GM06990 (cell line): ENCODE data around the gene HNRNPA3.
"Not testable (repeated sequence)": the region's sequence is repeated elsewhere in the genome, so short reads cannot be mapped to it uniquely, and the experiment has no call there.

ENCODE experiments used
- DNase-seq: peaks from one replicate; pipeline ENCODE4 v3.0.0-alpha.2; 2011; ENCODE audit not compliant: insufficient read length; ENCODE audit errors: extremely low read depth
- H3K27me3 ChIP-seq: replicated peaks from 2 replicates; pipeline ENCODE4 v1.6.0; 2011; ENCODE audit warnings: low read length; ENCODE audit not compliant: control insufficient read depth, insufficient read depth
- H3K36me3 ChIP-seq: 2 replicates; pipeline ENCODE4 v1.5.1; 2011; ENCODE audit warnings: low read length; ENCODE audit not compliant: control insufficient read depth, insufficient read depth
- H3K4me3 ChIP-seq: replicated peaks from 2 replicates; pipeline ENCODE4 v1.5.1; 2011; ENCODE audit warnings: low read depth, mild to moderate bottlenecking, control low read depth, low read length
- CTCF ChIP-seq: IDR thresholded peaks from 2 replicates; pipeline ENCODE4 v1.5.1; 2011; ENCODE audit warnings: low read length, control low read depth, mild to moderate bottlenecking, inconsistent platforms; ENCODE audit not compliant: insufficient read depth, poor library complexity, severe bottlenecking

HNRNPA3 gene

GRCh38 chr2:177246000-177246399 lies 33.4 kb downstream of the HNRNPA3 start:
- Histone ChIP-seq H3K4me3 (no peak overlapping the region), H3K27me3 (no peaks in the 10 kb centered on the region), H3K36me3 (no peaks in the 10 kb centered on the region)
- TF ChIP-seq CTCF: no peak
- DNase-seq: no peak

- not testable (repeated sequence) for H3K27me3 ChIP-seq, H3K4me3 ChIP-seq, DNase-seq, H3K36me3 ChIP-seq
Observed at GRCh38 chr2:177246523-177247030, 34.0 kb downstream of the HNRNPA3 start.

- Histone ChIP-seq H3K4me3 (no peak overlapping the region), H3K36me3 (peaks cover under 1% of the 10 kb centered on the region), H3K27me3 (no peaks in the 10 kb centered on the region)
- no peak for DNase-seq
- TF ChIP-seq CTCF: no peak
Observed at GRCh38 chr2:177247693-177248262, 35.2 kb downstream of the HNRNPA3 start.

DNA sequence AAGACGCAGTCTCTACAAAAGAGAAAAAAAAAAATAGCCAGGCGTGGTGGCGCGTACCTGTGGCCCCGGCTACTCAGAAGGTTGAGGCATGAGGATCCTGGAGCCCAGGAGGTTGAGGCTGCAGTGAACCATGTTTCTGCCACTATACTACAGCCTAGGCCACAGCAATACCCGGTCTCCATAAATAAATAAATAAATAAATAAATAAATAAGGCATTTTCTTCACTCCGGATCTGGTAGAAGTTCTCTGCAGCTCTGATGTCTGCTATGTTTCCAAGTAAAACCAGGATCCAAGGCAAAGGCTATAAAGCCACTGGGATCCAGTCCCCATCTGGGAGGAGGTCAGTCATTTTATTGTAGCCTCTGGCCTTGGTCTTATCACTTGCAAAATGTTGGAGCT lies 36.4 kb downstream of the HNRNPA3 start:
- Histone ChIP-seq H3K27me3 (no peaks in the 10 kb centered on the region), H3K4me3 (no peak overlapping the region), H3K36me3 (peaks cover 2% of the 10 kb centered on the region)
- no peak for DNase-seq
- no peak for TF ChIP-seq CTCF

DNA sequence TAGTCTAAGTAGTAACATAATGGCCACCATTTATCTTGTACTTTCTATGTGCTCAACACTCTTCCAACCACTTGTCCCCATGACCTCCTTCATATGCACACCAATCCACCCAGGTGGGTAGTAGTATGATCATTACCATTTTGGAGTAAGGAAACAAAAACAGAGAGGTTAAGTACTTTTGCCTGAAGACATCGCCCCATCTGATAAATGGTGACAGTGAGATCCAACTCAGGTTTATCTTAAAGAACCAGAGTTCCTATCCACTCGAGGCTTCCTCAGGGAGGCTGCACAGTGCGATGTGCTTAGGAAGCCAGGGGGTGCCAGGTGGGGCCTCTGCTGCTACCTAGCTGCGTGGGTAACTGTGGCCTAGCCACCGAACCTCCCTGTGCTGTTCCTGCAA lies 37.9 kb downstream of the HNRNPA3 start:
- TF ChIP-seq CTCF: no peak
- DNase-seq: no peak
- H3K27me3 ChIP-seq: no peaks in the 10 kb centered on the region
- peaks cover 2% of the 10 kb centered on the region for H3K36me3 ChIP-seq
- H3K4me3 ChIP-seq: no peak overlapping the region

DNA sequence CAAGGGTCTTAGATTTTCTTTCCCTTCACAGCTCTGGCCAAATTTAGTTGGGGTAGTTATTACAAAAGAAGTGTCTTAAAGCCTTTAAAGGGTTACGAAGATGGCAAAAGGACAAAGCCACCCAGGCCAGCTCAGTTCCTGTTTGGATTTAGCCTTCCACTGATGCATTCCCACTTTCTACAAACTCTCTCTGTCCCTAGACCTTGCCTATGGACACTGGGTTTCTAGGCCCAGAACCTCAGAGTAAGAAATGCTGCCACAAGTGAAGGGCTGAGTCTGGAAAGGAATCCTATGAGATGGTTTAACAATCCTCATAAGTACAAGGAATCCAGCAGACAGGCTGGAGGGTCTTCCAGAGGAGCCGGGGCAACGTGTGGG lies 38.6 kb downstream of the HNRNPA3 start:
- Histone ChIP-seq H3K27me3 (no peaks in the 10 kb centered on the region), H3K4me3 (no peak overlapping the region), H3K36me3 (peaks cover 2% of the 10 kb centered on the region)
- no peak for TF ChIP-seq CTCF
- no peak for DNase-seq
